Posterior vena cava (tissue), 2 donors: ENCODE measurements around the gene PSMB8. TPM values are rescaled to one million over a fixed set of nuclear protein-coding genes. Genes with fewer than 3 reads are reported as not detected.
"Not testable (repeated sequence)": the region's sequence is repeated elsewhere in the genome, so short reads cannot be mapped to it uniquely, and the experiment has no call there.

ENCODE experiments used
- DNase-seq: peaks from one replicate; pipeline ENCODE4 v3.0.0-alpha.2; 2020; ENCODE audit warnings: low spot score
- intact Hi-C, 2 donors: fragments of 100-400 bp; cut with DNase I; formaldehyde crosslinking; loops; one replicate each; pipeline versions ENCODE4 v1.14.1 to v1.14.2; 2022 to 2023
- long read RNA-seq, 2 donors: library from polyadenylated mRNA; unstranded; transcript quantifications; one replicate each; pipeline ENCODE4 v2.0.0, GENCODE V29; 2020 to 2021
- total RNA-seq, 2 donors: library from RNA; stranded (reverse); fragmentation: NEBNext Ultra II Directional; extraction: Animal tissue kit (Norgen Biotek cat#: 25700); gene quantifications; one replicate each; pipeline ENCODE4 v1.2.1, GENCODE V29; 2021
- donor health status: DM: yes; HTN: yes; CAD: no.
- donor health status: DM: yes; HTN: yes; CAD: no.

PSMB8 gene
- total RNA-seq, result 10 to 100 TPM; 37.7 to 42.8 TPM
- long read RNA-seq, donor 1, transcript PSMB8-202 (6 exons, 1,124 nt), result major isoform, 15 of 17 reads
- long read RNA-seq, donor 1, partial matches to known transcripts, result 0 of 17 reads
- long read RNA-seq, donor 1, other reads (novel, unspliced or antisense), result 1 of 17 reads
- long read RNA-seq, donor 2, transcript PSMB8-201 (6 exons, 1,351 nt), result minor isoform, 35 of 148 reads
- long read RNA-seq, donor 2, transcript PSMB8-202 (6 exons, 1,124 nt), result major isoform, 106 of 148 reads
- long read RNA-seq, donor 2, partial matches to known transcripts, result 1 of 148 reads
- long read RNA-seq, donor 2, other reads (novel, unspliced or antisense), result 4 of 148 reads

GRCh38 chr6:32843979-32844838 lies at the start of gene PSMB8:
PSMB8 (minus strand) TSS chr6:32844047; CDS start chr6:32843996, 51 bp downstream.
- intact Hi-C loops, result no loop called here
- peak; percentile 99 for DNase-seq

GRCh38 chr6:32890831-32891230 lies 47.0 kb upstream of the PSMB8 start:
- intact Hi-C loops, result no loop called here
- no peak for DNase-seq

GRCh38 chr6:32889533-32889932 lies 45.7 kb upstream of the PSMB8 start:
- intact Hi-C loops, result loop anchor here (5.0 to 10.0 kb wide), 3 partner anchors 45 to 98 kb away; no protein-coding TSS in a partner anchor
- no peak for DNase-seq

- intact Hi-C loops, result loop anchor here (5.0 to 10.0 kb wide), 3 partner anchors 46 to 99 kb away; no protein-coding TSS in a partner anchor
- no peak for DNase-seq
These were observed 44.7 kb upstream of the PSMB8 start for GRCh38 chr6:32888576-32888975.

- intact Hi-C loops, result loop anchor here (5.0 to 10.0 kb wide), 3 partner anchors 47 to 100 kb away; no protein-coding TSS in a partner anchor
- no peak for DNase-seq
These were observed 43.8 kb upstream of the PSMB8 start for GRCh38 chr6:32887616-32888015.

- intact Hi-C loops, result loop anchor here (5.0 to 10.0 kb wide), 3 partner anchors 48 to 100 kb away; no protein-coding TSS in a partner anchor
- DNase-seq, result no peak
These were observed 43.0 kb upstream of the PSMB8 start for GRCh38 chr6:32886681-32887383.

GRCh38 chr6:32885698-32886286 lies 41.9 kb upstream of the PSMB8 start:
- DNase-seq, result no peak
- intact Hi-C loops, result loop anchor here (5.0 to 10.0 kb wide), 3 partner anchors 49 to 102 kb away; no protein-coding TSS in a partner anchor

- no peak for DNase-seq
- intact Hi-C loops, result loop anchor here (10.0 kb wide), 2 partner anchors 51 to 101 kb away; no protein-coding TSS in a partner anchor
These were observed 39.9 kb upstream of the PSMB8 start for GRCh38 chr6:32883789-32884188.

- intact Hi-C loops, result loop anchor here (10.0 kb wide), 2 partner anchors 52 to 102 kb away; no protein-coding TSS in a partner anchor
- DNase-seq, result no peak
These were observed 39.0 kb upstream of the PSMB8 start for GRCh38 chr6:32882879-32883250.

GRCh38 chr6:32880962-32881361 lies 37.1 kb upstream of the PSMB8 start:
- not testable (repeated sequence) for DNase-seq
- intact Hi-C loops, result loop anchor here (10.0 kb wide), 2 partner anchors 54 to 104 kb away; no protein-coding TSS in a partner anchor

GRCh38 chr6:32879691-32880090 lies 35.8 kb upstream of the PSMB8 start:
- DNase-seq, result peak; percentile 76
- intact Hi-C loops, result loop anchor here (10.0 kb wide), 2 partner anchors 55 to 105 kb away; no protein-coding TSS in a partner anchor

GRCh38 chr6:32876603-32877002 lies 32.8 kb upstream of the PSMB8 start:
- no peak for DNase-seq
- intact Hi-C loops, result no loop called here

- intact Hi-C loops, DNase-seq: not testable (repeated sequence)
These were observed 30.1 kb upstream of the PSMB8 start for GRCh38 chr6:32873947-32874346.

- DNase-seq, result peak; percentile 91
These were observed 24.5 kb upstream of the PSMB8 start for GRCh38 chr6:32868257-32868788.

GRCh38 chr6:32867554-32868256 lies 23.9 kb upstream of the PSMB8 start:
- intact Hi-C loops, result no loop called here
- no peak for DNase-seq

More at GRCh38 chr6:32868257-32868788, 24.5 kb upstream of the PSMB8 start:
- intact Hi-C loops, result no loop called here

GRCh38 chr6:32867022-32867477 lies 23.2 kb upstream of the PSMB8 start:
- intact Hi-C loops, result no loop called here
- DNase-seq, result no peak

- intact Hi-C loops, result no loop called here
These were observed 22.0 kb upstream of the PSMB8 start for GRCh38 chr6:32865724-32866443.

More at GRCh38 chr6:32865724-32866443, 22.0 kb upstream of the PSMB8 start:
- no peak for DNase-seq
